HG02973 (cell line): ENCODE measurements around the gene LETM1.
A peak's percentile ranks its signal among the peaks of the same experiment; 100 is the strongest.
"Not testable (repeated sequence)": the region's sequence is repeated elsewhere in the genome, so short reads cannot be mapped to it uniquely, and the experiment has no call there.

Experiments
- ATAC-seq: cut with Tn5 transposase; IDR thresholded peaks from one replicate; pipeline ENCODE4 v1.9.1; 2021; ENCODE audit warnings: moderate library complexity; ENCODE audit not compliant: unreplicated experiment

Gene LETM1

DNA sequence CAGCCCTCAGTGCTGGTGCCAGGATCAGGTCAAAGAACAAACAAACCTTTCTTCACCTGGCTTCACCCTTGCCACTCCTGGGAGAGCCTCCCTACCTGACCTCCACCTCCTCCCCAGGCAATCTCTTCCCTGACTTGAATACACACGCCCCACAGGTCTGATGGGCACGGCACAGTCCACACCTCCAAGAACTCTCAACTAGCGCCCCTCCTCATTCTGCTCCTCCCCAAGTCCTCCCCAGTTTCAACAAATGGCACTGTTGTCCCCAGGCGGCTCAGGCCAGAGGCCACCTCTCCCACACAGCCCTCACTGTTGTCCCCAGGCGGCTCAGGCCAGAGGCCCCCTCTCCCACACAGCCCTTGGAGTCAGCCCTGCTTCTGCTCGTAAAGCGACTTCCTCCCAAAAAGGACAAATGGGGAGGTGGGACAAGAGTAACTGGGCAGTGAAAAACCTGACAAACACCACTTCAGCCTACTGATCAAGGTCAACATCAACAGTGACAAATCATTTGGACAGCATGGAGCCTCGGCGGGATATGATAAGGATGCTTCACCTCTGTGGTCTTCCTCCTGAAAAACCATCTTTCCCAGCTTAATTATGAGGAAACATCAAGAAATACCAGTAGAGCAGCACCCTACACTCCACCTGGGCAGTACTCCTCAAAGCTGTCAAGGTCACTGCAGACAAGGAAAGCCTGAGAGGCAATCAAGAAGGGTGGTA lies 2.9 kb downstream of the LETM1 start:
- no peak for ATAC-seq

- no peak for ATAC-seq
Observed at GRCh38 chr4:1851575-1852410, 4.2 kb downstream of the LETM1 start.

- ATAC-seq: no peak
Observed at GRCh38 chr4:1851160-1851559, 4.8 kb downstream of the LETM1 start.

DNA sequence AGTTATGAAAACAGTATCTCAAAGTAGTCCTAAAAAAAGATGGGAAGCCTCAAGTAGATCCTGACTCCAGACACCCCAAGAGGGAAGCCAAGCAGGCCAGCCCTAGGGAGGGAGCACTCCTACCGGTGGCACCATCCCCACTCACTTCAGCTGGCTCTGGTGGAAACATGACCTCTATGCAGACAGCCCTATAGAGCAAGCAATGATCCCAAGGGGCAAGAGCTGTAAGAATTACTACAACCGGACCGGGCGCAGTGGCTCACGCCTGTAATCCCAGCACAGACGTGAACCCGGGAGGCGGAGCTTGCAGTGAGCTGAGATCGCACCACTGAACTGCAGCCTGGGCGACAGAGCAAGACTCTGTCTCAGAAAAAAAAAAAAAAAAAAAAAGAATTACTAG lies 5.7 kb downstream of the LETM1 start:
- no peak for ATAC-seq

- ATAC-seq: no peak
Observed at GRCh38 chr4:1846580-1846979, 9.4 kb downstream of the LETM1 start.

DNA sequence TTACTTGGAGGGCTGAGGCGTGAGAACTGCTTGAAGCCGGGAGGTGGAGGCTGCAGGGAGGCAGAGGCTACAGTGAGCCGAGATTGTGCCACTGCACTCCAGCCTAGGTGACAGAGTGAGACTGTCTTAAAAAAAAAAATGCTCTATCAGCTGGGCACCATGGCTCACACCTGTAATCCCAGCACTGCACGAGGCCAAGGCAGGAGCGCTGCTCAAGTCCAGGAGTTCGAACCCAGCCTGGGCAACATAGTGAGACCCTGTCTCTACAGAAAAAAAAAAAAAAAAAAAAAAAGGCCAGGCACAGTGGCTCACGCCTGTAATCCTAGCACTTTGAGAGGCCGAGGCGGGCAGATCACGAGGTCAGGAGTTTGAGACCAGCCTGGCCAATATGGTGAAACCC lies 11.3 kb downstream of the LETM1 start:
- not testable (repeated sequence) for ATAC-seq

GRCh38 chr4:1843852-1844251 lies 12.1 kb downstream of the LETM1 start:
- no peak for ATAC-seq

GRCh38 chr4:1842993-1843448 lies 12.9 kb downstream of the LETM1 start:
- ATAC-seq: no peak

GRCh38 chr4:1842339-1842895 lies 13.5 kb downstream of the LETM1 start:
- ATAC-seq: no peak

GRCh38 chr4:1841887-1842210 lies 14.1 kb downstream of the LETM1 start:
- ATAC-seq: no peak

DNA sequence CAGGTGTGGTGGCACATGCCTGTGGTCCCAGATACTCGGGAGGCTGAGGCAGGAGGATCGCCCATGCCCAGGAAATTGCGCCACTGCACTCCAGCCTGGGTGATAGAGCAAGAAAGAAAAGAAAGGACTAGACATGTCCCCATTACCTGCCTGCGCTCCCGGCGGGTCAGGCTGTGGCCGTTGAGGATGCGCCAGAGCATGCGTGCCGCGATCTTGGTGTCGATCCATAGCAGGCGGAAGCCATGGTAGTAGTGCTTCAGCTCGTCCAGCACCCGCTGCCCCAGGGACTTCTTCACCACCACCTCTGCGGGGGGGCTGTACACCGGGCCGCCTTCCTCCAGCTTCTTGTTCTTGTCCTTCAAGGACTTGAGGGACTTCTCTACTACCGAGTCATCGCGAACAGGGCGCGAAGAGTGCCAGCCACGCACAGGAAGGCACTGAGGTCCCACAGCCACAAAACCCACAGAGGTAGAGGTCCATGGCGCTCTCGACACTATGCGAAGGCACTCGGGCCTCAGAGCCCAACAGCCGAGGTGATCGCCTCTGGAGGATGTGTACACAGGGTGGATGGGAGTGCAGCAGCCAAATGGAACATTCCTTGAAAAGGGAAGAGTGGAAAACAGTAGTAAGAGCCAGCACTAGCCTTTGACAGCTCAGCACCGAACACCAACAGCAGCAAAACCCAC lies 14.6 kb downstream of the LETM1 start:
- ATAC-seq: no peak

- no peak for ATAC-seq
Observed at GRCh38 chr4:1839282-1839681, 16.7 kb downstream of the LETM1 start.

GRCh38 chr4:1837069-1837468 lies 18.9 kb downstream of the LETM1 start:
- no peak for ATAC-seq

- no peak for ATAC-seq
Observed at GRCh38 chr4:1836650-1837049, 19.3 kb downstream of the LETM1 start.

- not testable (repeated sequence) for ATAC-seq
Observed at GRCh38 chr4:1835836-1836235, 20.1 kb downstream of the LETM1 start.

- ATAC-seq: peak; percentile 69
Observed at GRCh38 chr4:1834047-1834775, 21.7 kb downstream of the LETM1 start.

- ATAC-seq: no peak
Observed at GRCh38 chr4:1833307-1834046, 22.5 kb downstream of the LETM1 start.

GRCh38 chr4:1832690-1833089 lies 23.3 kb downstream of the LETM1 start:
- no peak for ATAC-seq

- no peak for ATAC-seq
Observed at GRCh38 chr4:1831331-1831730, 24.6 kb downstream of the LETM1 start.

GRCh38 chr4:1830642-1831228 lies 25.2 kb downstream of the LETM1 start:
- ATAC-seq: no peak
